WERI-Rb-1 (cell line): Measurements from ENCODE around the gene IKZF2.

Experiments
- DNase-seq: peaks from one replicate; pipeline ENCODE4 v3.0.0-alpha.2; 2020
- H3K27ac ChIP-seq: fragments of 250-450 bp; sonication (Bioruptor Pico); 2 replicates; pipeline ENCODE4 v1.5.1; 2020; ENCODE audit warnings: mild to moderate bottlenecking, moderate library complexity
- H3K27me3 ChIP-seq: fragments of 250-450 bp; sonication (Bioruptor Pico); 2 replicates; pipeline ENCODE4 v1.5.1; 2021; ENCODE audit warnings: mild to moderate bottlenecking, low read depth, moderate library complexity; ENCODE audit not compliant: insufficient read depth, severe bottlenecking
- H3K36me3 ChIP-seq: fragments of 250-450 bp; sonication (Bioruptor Pico); 2 replicates; pipeline ENCODE4 v1.5.1; 2020; ENCODE audit warnings: mild to moderate bottlenecking, moderate library complexity
- H3K4me3 ChIP-seq: 2 replicates; pipeline ENCODE4 v1.5.1; 2011; ENCODE audit warnings: low read depth, mild to moderate bottlenecking, control low read depth, low read length
- H3K9me3 ChIP-seq: fragments of 250-450 bp; sonication (Bioruptor Pico); 2 replicates; pipeline ENCODE4 v1.5.1; 2021; ENCODE audit warnings: mild to moderate bottlenecking, moderate library complexity; ENCODE audit not compliant: severe bottlenecking
- TF ChIP-seq, protein P1 (sequence below): IDR thresholded peaks from 2 replicates; pipeline ENCODE4 v1.5.1; 2011; ENCODE audit warnings: low read depth, mild to moderate bottlenecking, control low read depth, inconsistent platforms, low read length

The IKZF2 gene

DNA sequence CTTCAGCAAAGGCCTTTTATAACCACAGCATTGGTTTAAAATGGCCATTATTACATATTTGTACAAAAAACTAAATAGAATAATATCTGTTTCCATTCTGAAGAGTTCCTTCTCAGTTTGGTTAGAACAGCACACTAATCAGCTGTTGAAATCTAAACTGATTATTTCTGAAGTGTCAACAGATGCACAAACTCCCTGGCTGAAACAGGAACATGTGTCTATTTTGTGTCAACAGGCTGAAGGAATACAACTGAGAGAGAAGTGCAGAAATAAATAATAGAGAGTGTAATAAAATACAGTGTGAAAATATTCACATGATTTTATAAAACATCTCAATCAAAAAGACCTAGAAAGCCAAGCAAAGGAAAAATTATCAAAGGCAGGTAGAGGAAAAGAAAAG is 29.7 kb downstream of the IKZF2 start:
- Histone ChIP-seq H3K9me3 (no peaks in the 10 kb centered on the region), H3K36me3 (no peaks in the 10 kb centered on the region), H3K27me3 (no peaks in the 10 kb centered on the region), H3K27ac (no peak overlapping the region), H3K4me3 (no peak overlapping the region)
- DNase-seq, result no peak
- TF ChIP-seq, protein P1, sequence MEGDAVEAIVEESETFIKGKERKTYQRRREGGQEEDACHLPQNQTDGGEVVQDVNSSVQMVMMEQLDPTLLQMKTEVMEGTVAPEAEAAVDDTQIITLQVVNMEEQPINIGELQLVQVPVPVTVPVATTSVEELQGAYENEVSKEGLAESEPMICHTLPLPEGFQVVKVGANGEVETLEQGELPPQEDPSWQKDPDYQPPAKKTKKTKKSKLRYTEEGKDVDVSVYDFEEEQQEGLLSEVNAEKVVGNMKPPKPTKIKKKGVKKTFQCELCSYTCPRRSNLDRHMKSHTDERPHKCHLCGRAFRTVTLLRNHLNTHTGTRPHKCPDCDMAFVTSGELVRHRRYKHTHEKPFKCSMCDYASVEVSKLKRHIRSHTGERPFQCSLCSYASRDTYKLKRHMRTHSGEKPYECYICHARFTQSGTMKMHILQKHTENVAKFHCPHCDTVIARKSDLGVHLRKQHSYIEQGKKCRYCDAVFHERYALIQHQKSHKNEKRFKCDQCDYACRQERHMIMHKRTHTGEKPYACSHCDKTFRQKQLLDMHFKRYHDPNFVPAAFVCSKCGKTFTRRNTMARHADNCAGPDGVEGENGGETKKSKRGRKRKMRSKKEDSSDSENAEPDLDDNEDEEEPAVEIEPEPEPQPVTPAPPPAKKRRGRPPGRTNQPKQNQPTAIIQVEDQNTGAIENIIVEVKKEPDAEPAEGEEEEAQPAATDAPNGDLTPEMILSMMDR, result no peak

GRCh38 chr2:213119061-213119809 is 32.2 kb downstream of the IKZF2 start:
- no peak for DNase-seq
- Histone ChIP-seq H3K27me3 (no peaks in the 10 kb centered on the region), H3K36me3 (no peaks in the 10 kb centered on the region), H3K4me3 (no peak overlapping the region), H3K27ac (no peak overlapping the region), H3K9me3 (no peaks in the 10 kb centered on the region)
- TF ChIP-seq, protein P1, result no peak

DNA sequence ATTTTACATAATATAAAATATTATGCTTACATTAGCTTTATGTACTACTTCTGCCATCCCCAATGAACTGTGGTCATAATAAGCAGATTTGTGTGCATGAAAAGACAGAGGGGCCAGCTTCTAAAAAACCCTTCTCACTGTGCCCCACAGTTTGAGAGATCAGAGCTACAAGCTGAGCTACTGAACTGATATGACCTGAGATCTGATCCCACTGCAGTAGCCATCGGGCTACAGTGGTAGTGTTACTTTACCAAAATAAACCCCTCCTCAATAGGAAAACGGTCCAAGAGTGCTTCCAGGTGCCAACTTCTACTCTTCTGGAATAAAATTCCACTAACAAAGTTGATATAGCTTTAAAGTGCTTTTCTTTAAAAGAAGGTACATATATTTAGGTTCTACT is 43.1 kb downstream of the IKZF2 start:
- no peak overlapping the region for H3K4me3 ChIP-seq
- no peak overlapping the region for H3K27ac ChIP-seq
- TF ChIP-seq, protein P1, result no peak
- DNase-seq, result no peak
- no peaks in the 10 kb centered on the region for H3K27me3 ChIP-seq
- H3K36me3 ChIP-seq, result no peaks in the 10 kb centered on the region
- H3K9me3 ChIP-seq, result no peaks in the 10 kb centered on the region

GRCh38 chr2:213107728-213108127 is 43.7 kb downstream of the IKZF2 start:
- H3K36me3 ChIP-seq, result no peaks in the 10 kb centered on the region
- no peaks in the 10 kb centered on the region for H3K9me3 ChIP-seq
- no peaks in the 10 kb centered on the region for H3K27me3 ChIP-seq
- H3K27ac ChIP-seq, result no peak overlapping the region
- TF ChIP-seq, protein P1, result no peak
- no peak for DNase-seq
- no peak overlapping the region for H3K4me3 ChIP-seq

DNA sequence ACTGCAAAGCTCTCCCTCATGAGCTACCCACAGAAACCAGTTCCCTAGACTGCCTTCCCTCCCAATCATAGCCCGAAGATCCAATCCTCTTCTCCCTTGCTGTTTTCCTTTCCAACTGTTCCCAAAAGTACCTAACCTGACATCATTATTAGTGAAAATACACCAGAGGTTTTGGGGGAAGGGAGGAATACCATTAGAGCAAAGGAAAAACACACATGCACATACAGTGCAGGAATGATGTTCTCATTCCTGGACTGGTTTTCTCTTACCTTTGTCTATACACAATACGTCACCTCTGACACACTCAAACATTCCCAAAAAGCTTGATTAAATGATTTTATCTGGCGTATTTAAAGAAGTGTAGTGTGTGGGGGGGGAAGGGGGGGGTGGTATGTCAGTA is 46.2 kb downstream of the IKZF2 start:
- Histone ChIP-seq H3K4me3 (no peak overlapping the region), H3K27me3 (no peaks in the 10 kb centered on the region), H3K9me3 (no peaks in the 10 kb centered on the region), H3K36me3 (no peaks in the 10 kb centered on the region), H3K27ac (no peak overlapping the region)
- TF ChIP-seq, protein P1, result no peak
- no peak for DNase-seq

DNA sequence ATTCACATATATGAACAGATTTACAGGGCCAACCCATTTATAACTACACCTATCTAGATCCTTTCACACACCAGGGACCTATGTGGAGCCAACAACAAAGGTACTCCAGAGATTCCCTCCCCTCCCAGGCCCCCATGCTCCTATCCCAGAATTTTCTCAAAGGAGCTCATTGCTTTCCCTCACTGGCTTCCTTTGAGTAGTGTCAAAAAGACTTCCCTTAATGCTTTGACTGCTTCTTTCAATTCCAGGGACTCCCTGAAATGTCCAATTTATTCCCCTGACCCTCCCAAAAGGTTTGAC is 46.6 kb downstream of the IKZF2 start:
- no peaks in the 10 kb centered on the region for H3K27me3 ChIP-seq
- no peak for DNase-seq
- no peaks in the 10 kb centered on the region for H3K9me3 ChIP-seq
- no peak overlapping the region for H3K4me3 ChIP-seq
- TF ChIP-seq, protein P1, result no peak
- no peak overlapping the region for H3K27ac ChIP-seq
- no peaks in the 10 kb centered on the region for H3K36me3 ChIP-seq
